IMR-90 (cell line): ENCODE data around the gene TBC1D22A. TPM values are rescaled to one million over a fixed set of nuclear protein-coding genes. Genes with fewer than 3 reads are reported as not detected.

Experiments
- ATAC-seq: fragments of 200-7000 bp; cut with Tn5 transposase; 2 replicates; pipeline ENCODE4 v1.9.1; 2020; ENCODE audit warnings: low read depth, mild to moderate bottlenecking, moderate library complexity
- BruUV-seq: library from RNA; stranded (reverse); fragments of 400-500 nt; replicated peaks from 2 replicates; lab custom pipeline; 2021; lab: Mats Ljungman, UMichigan
- CTCF ChIA-PET: fragments of 300-600 bp; formaldehyde crosslinking; extraction: SDS; loops from one replicate; lab custom pipeline; 2021; ENCODE audit warnings: antibody characterized with exemption; lab: Yijun Ruan, JAX
- POLR2A ChIA-PET: fragments of 300-600 bp; sonication (Branson Sonifier 250); formaldehyde crosslinking; loops from one replicate; lab custom pipeline; 2022; ENCODE audit warnings: antibody characterized with exemption; ENCODE audit not compliant: unreplicated experiment; lab: Charles Lee
- DNase-seq: peaks from one replicate; pipeline ENCODE4 v3.0.0; 2013
- H2AFZ ChIP-seq: replicated peaks from 2 replicates; pipeline ENCODE3; 2013; ENCODE audit warnings: low read length, mild to moderate bottlenecking; ENCODE audit not compliant: poor library complexity
- H2AK5ac ChIP-seq: 2 replicates; pipeline ENCODE4 v1.6.1; 2013; ENCODE audit warnings: low read depth, low read length, inconsistent platforms
- H2AK9ac ChIP-seq: replicated peaks from 2 replicates; pipeline ENCODE3; 2013; ENCODE audit warnings: mild to moderate bottlenecking, low read depth, low read length, moderate library complexity; ENCODE audit not compliant: poor library complexity
- H2BK120ac ChIP-seq: 2 replicates; pipeline ENCODE4 v1.6.1; 2013; ENCODE audit warnings: low read depth, low read length, inconsistent platforms
- H2BK15ac ChIP-seq: 3 replicates; pipeline ENCODE4 v1.6.1; 2013; ENCODE audit warnings: low read depth, low read length, inconsistent platforms
- H2BK20ac ChIP-seq: 2 replicates; pipeline ENCODE4 v1.6.1; 2013; ENCODE audit warnings: low read depth, mild to moderate bottlenecking, inconsistent platforms, low read length, moderate library complexity
- H2BK5ac ChIP-seq: 2 replicates; pipeline ENCODE4 v1.6.1; 2013; ENCODE audit warnings: mild to moderate bottlenecking, low read depth, low read length, inconsistent platforms; ENCODE audit not compliant: poor library complexity, severe bottlenecking
- H3K14ac ChIP-seq: replicated peaks from 2 replicates; pipeline ENCODE4 v1.6.1; 2013; ENCODE audit warnings: low read depth, low read length, inconsistent platforms
- H3K18ac ChIP-seq: 2 replicates; pipeline ENCODE4 v1.6.1; 2013; ENCODE audit warnings: low read depth, low read length, control low read depth
- H3K23ac ChIP-seq: 2 replicates; pipeline ENCODE4 v1.6.1; 2013; ENCODE audit warnings: low read depth, low read length, inconsistent platforms
- H3K27ac ChIP-seq: 2 replicates; pipeline ENCODE4 v1.5.1; 2013; ENCODE audit warnings: mild to moderate bottlenecking, control low read depth, low read length; ENCODE audit not compliant: insufficient read depth
- H3K27me3 ChIP-seq: 2 replicates; pipeline ENCODE4 v1.6.1; 2013; ENCODE audit warnings: low read length; ENCODE audit not compliant: control insufficient read depth, insufficient read depth
- H3K36me3 ChIP-seq: 2 replicates; pipeline ENCODE4 v1.6.1; 2013; ENCODE audit warnings: low read length, mixed read lengths; ENCODE audit not compliant: control insufficient read depth, insufficient read depth
- H3K4ac ChIP-seq: 2 replicates; pipeline ENCODE4 v1.6.1; 2013; ENCODE audit warnings: low read depth, low read length, inconsistent platforms
- H3K4me1 ChIP-seq: 2 replicates; pipeline ENCODE4 v1.6.1; 2013; ENCODE audit warnings: low read length, mixed read lengths; ENCODE audit not compliant: control insufficient read depth, insufficient read depth
- H3K4me2 ChIP-seq: 2 replicates; pipeline ENCODE4 v1.6.1; 2013; ENCODE audit warnings: low read depth, mild to moderate bottlenecking, control low read depth, low read length, moderate library complexity
- H3K4me3 ChIP-seq: 2 replicates; pipeline ENCODE4 v1.5.1; 2013; ENCODE audit warnings: low read depth, mild to moderate bottlenecking, control low read depth, low read length, moderate library complexity; ENCODE audit not compliant: insufficient read depth
- H3K56ac ChIP-seq: 2 replicates; pipeline ENCODE4 v1.6.1; 2013; ENCODE audit warnings: low read length, inconsistent platforms; ENCODE audit not compliant: insufficient read depth; ENCODE audit errors: extremely low read depth
- H3K79me1 ChIP-seq, 2 experiments: 2 replicates each; pipeline ENCODE4 v1.6.1; 2013; ENCODE audit warnings: low read length in 2 of 2, inconsistent platforms in 1 of 2, low read depth in 1 of 2
- H3K9ac ChIP-seq: 2 replicates; pipeline ENCODE4 v1.6.1; 2013; ENCODE audit warnings: low read depth, low read length, control low read depth
- H3K9me1 ChIP-seq: 2 replicates; pipeline ENCODE4 v1.6.1; 2013; ENCODE audit warnings: low read length, inconsistent platforms; ENCODE audit not compliant: insufficient read depth
- H3K9me3 ChIP-seq: 2 replicates; pipeline ENCODE4 v1.6.1; 2013; ENCODE audit warnings: low read length; ENCODE audit not compliant: control insufficient read depth, insufficient read depth
- H4K20me1 ChIP-seq: 2 replicates; pipeline ENCODE4 v1.6.1; 2013; ENCODE audit warnings: low read length, inconsistent platforms; ENCODE audit not compliant: insufficient read depth
- H4K5ac ChIP-seq: 2 replicates; pipeline ENCODE4 v1.6.1; 2013; ENCODE audit warnings: mild to moderate bottlenecking, low read depth, low read length, control low read depth
- H4K8ac ChIP-seq, 2 experiments: 2 replicates each; pipeline ENCODE4 v1.6.1; 2013; ENCODE audit warnings: low read depth in 2 of 2, low read length in 2 of 2, control low read depth in 1 of 2, inconsistent platforms in 1 of 2
- H4K91ac ChIP-seq: 2 replicates; pipeline ENCODE4 v1.6.1; 2013; ENCODE audit warnings: low read depth, low read length, inconsistent platforms; ENCODE audit not compliant: insufficient read depth
- BHLHE40 ChIP-seq: fragments of 150-350 bp; IDR thresholded peaks from 2 replicates; pipeline ENCODE4 v1.6.1; 2016; ENCODE audit warnings: mild to moderate bottlenecking, low read depth, low read length
- CTCF ChIP-seq: conservative IDR thresholded peaks from 2 replicates; pipeline ENCODE4 v1.5.1; 2012; ENCODE audit warnings: mild to moderate bottlenecking, low read depth, low read length, improper control_type of control experiment
- FOS ChIP-seq: fragments of 150-350 bp; IDR thresholded peaks from 2 replicates; pipeline ENCODE4 v1.6.1; 2016; ENCODE audit warnings: low read depth, low read length
- MAFK ChIP-seq: IDR thresholded peaks from 2 replicates; pipeline ENCODE4 v1.6.1; 2012; ENCODE audit warnings: low read depth, low read length, improper control_type of control experiment
- MAZ ChIP-seq: IDR thresholded peaks from 2 replicates; pipeline ENCODE4 v1.6.1; 2012; ENCODE audit warnings: low read depth, mild to moderate bottlenecking, low read length, improper control_type of control experiment, moderate library complexity, borderline replicate concordance
- MXI1 ChIP-seq: IDR thresholded peaks from 2 replicates; pipeline ENCODE4 v1.6.1; 2012; ENCODE audit warnings: low read depth, mild to moderate bottlenecking, low read length, moderate library complexity, borderline replicate concordance
- NFE2L2 ChIP-seq: fragments of 150-350 bp; IDR thresholded peaks from 2 replicates; pipeline ENCODE4 v1.6.1; 2016; ENCODE audit warnings: low read depth, mild to moderate bottlenecking, low read length
- POLR2A ChIP-seq: IDR thresholded peaks from 2 replicates; pipeline ENCODE4 v1.6.1; 2012; ENCODE audit warnings: mild to moderate bottlenecking, low read depth, low read length
- RAD21 ChIP-seq: IDR thresholded peaks from 2 replicates; pipeline ENCODE4 v1.6.1; 2012; ENCODE audit warnings: low read length, improper control_type of control experiment
- RFX5 ChIP-seq: IDR thresholded peaks from 2 replicates; pipeline ENCODE4 v1.8.0; 2012; ENCODE audit warnings: low read depth, mild to moderate bottlenecking, low read length, moderate library complexity
- SMC3 ChIP-seq: fragments of 150-350 bp; IDR thresholded peaks from 2 replicates; pipeline ENCODE4 v1.6.1; 2016; ENCODE audit warnings: low read depth, mild to moderate bottlenecking, antibody characterized with exemption, low read length, moderate library complexity
- WGBS, 2 experiments: methylation state at CpG; one replicate each; pipeline versions ENCODE4 v1.1.5 to v1.1.7; 2013; ENCODE audit warnings: missing lambda C conversion rate in 2 of 2; ENCODE audit not compliant: insufficient read length in 1 of 2; ENCODE audit errors: extremely low coverage in 2 of 2; 5-methylcytosine and 5-hydroxymethylcytosine counted together
- dilution Hi-C: fragments of 300-500 bp; cut with HindIII; formaldehyde crosslinking; loops from one replicate; pipeline ENCODE4 v1.14.3; 2018; ENCODE audit warnings: low sequenced_read_pairs; ENCODE audit not compliant: unreplicated experiment
- in situ Hi-C: fragments of 300-500 bp; cut with MboI; formaldehyde crosslinking; loops from 3 replicates; pipeline ENCODE4 v1.14.3; 2019; ENCODE audit warnings: low sequenced_read_pairs, inconsistent platforms, mixed read lengths
- intact Hi-C: fragments of 100-400 bp; cut with micrococcal nuclease; formaldehyde crosslinking; loops from 2 replicates; pipeline ENCODE4 v1.10.0; 2022
- polyA plus RNA-seq, 3 experiments: library from polyadenylated mRNA; depleted of rRNA; stranded (reverse); fragments of >200 nt; gene quantifications; 2 replicates each; pipeline ENCODE4 v1.2.3, GENCODE V29; 2012; ENCODE audit warnings: low replicate concordance in 1 of 3
- total RNA-seq: library from RNA; depleted of rRNA; stranded (reverse); fragments of >200 nt; gene quantifications from 2 replicates; pipeline ENCODE4 v1.2.3, GENCODE V29; 2012
- TF ChIP-seq, protein P1 (sequence below): fragments of 150-350 bp; IDR thresholded peaks from 2 replicates; pipeline ENCODE4 v1.6.1; 2017; ENCODE audit warnings: mild to moderate bottlenecking, antibody characterized with exemption, low read length, low read depth

The TBC1D22A gene
- total and polyA plus RNA-seq, 2 of the 4 experiments (the other 2 are of a cell fraction): 9.0 to 16.7 TPM

DNA sequence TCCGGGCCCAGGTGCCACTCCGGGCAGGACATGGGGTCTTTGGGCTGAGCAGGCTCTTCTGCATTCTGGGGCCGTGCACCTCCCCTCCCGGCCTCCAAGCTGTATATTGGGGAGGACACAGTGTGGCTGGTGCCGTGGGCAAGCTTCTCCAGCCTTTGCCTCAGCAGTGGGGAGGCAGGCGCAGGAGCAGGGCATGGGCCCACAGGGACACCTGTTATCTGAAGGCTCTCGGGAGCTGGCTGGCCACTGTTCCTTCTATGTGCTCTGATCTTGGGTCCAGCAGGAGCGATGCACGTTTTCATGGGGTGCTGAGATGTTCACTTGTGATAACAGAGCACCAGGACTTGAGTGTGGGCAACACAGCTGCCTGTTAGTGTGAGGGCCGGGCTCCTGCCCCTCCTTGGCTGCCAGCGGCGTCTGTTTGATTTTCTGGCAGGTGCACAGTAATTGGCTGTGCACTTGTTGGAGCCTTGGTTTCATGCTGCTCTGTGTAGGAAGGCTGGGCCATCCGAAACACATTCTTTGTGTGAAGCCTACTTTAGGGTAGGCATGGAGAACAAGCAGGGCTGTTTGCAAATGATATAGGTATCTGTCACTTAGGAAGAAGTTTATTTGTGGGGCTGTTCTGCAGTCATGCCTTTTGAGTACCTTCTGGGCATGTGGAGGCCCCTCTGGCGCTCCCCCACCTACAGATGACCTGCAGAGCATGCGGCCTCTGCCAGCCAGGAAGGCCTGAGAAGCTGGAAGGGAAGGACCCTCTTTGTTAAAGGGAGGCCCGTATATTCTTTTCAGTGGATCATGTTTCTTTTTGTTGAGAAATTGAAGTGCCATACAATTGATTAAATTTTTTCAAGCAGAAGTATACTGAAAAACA, 201.5 kb downstream of the TBC1D22A start:
- Histone ChIP-seq H2BK120ac (no peak overlapping the region), H3K4me3 (no peak overlapping the region), H2AK9ac (peak overlapping the region; percentile 35), H2AFZ (no peak overlapping the region), H2BK20ac (no peak overlapping the region), H3K9me3 (no peaks in the 10 kb centered on the region), H4K5ac (no peak overlapping the region), H3K79me1 (peaks cover 11 to 16% of the 10 kb centered on the region in 2 experiments; a peak in 3 of 4 replicates), H2AK5ac (no peak overlapping the region), H3K4me2 (no peak overlapping the region), H3K14ac (no peak overlapping the region), H4K20me1 (peaks cover 7% of the 10 kb centered on the region; the same call in 1 of the 2 replicates), H3K9ac (no peak overlapping the region), H3K36me3 (no peaks in the 10 kb centered on the region), H3K4me1 (no peaks in the 10 kb centered on the region), H2BK15ac (no peak overlapping the region), H3K23ac (no peak overlapping the region), H3K9me1 (no peaks in the 10 kb centered on the region; the same call in 1 of the 2 replicates), H4K91ac (no peak overlapping the region), H4K8ac (no peak overlapping the region), H3K27me3 (no peaks in the 10 kb centered on the region), H3K4ac (no peak overlapping the region), H3K56ac (no peak overlapping the region), H3K18ac (no peak overlapping the region), H3K27ac (no peak overlapping the region), H2BK5ac (no peak overlapping the region)
- BruUV-seq: no TSS peak
- POLR2A ChIA-PET: no interaction called here
- dilution Hi-C loops: no loop called here
- TF ChIP-seq MXI1 (no peak), NFE2L2 (no peak), MAFK (no peak), MAZ (no peak), CTCF (no peak), RFX5 (no peak), FOS (no peak), SMC3 (no peak), POLR2A (no peak), RAD21 (no peak), BHLHE40 (no peak)
- TF ChIP-seq, protein P1, sequence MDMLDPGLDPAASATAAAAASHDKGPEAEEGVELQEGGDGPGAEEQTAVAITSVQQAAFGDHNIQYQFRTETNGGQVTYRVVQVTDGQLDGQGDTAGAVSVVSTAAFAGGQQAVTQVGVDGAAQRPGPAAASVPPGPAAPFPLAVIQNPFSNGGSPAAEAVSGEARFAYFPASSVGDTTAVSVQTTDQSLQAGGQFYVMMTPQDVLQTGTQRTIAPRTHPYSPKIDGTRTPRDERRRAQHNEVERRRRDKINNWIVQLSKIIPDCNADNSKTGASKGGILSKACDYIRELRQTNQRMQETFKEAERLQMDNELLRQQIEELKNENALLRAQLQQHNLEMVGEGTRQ: no peak
- in situ Hi-C loops: no loop called here
- intact Hi-C loops: loop anchor here (10.0 kb wide), 1 partner anchor 169 kb away; no protein-coding TSS in a partner anchor
- WGBS, 2 experiments: 70% methylated on average over 2 of the region's 16 CpGs; no CpG with 5 or more reads in 1 of the 2 experiments
- DNase-seq (no peak), ATAC-seq (no peak)
- CTCF ChIA-PET: no interaction called here
